GM18502 (cell line): ENCODE measurements around the gene PSME4.
"Not testable (repeated sequence)": the region's sequence is repeated elsewhere in the genome, so short reads cannot be mapped to it uniquely, and the experiment has no call there.

Source experiments
- ATAC-seq: cut with Tn5 transposase; IDR thresholded peaks from one replicate; pipeline ENCODE4 v1.9.1; 2021; ENCODE audit warnings: mild to moderate bottlenecking; ENCODE audit not compliant: unreplicated experiment, poor library complexity

Gene PSME4

GRCh38 chr2:53848062-53848461 lies 122.7 kb downstream of the PSME4 start:
- no peak for ATAC-seq

- ATAC-seq = no peak
Measured at GRCh38 chr2:53843595-53843994, 127.2 kb downstream of the PSME4 start.

- ATAC-seq = no peak
Measured at GRCh38 chr2:53842891-53843290, 127.9 kb downstream of the PSME4 start.

GRCh38 chr2:53841651-53842050 lies 129.1 kb downstream of the PSME4 start:
- ATAC-seq = not testable (repeated sequence)

- ATAC-seq = no peak
Measured at GRCh38 chr2:53840580-53840979, 130.2 kb downstream of the PSME4 start.

GRCh38 chr2:53829980-53830290 lies 140.9 kb downstream of the PSME4 start:
- ATAC-seq = not testable (repeated sequence)

- ATAC-seq = no peak
Measured at GRCh38 chr2:53829273-53829979, 141.4 kb downstream of the PSME4 start.

- ATAC-seq = no peak
Measured at GRCh38 chr2:53828331-53828730, 142.5 kb downstream of the PSME4 start.

GRCh38 chr2:53827398-53828175 lies 143.2 kb downstream of the PSME4 start:
- ATAC-seq = no peak

GRCh38 chr2:53826587-53827397 lies 144.0 kb downstream of the PSME4 start:
- ATAC-seq = no peak

- ATAC-seq = no peak
Measured at GRCh38 chr2:53826030-53826410, 144.8 kb downstream of the PSME4 start.

- ATAC-seq = not testable (repeated sequence)
Measured at GRCh38 chr2:53823639-53824038, 147.2 kb downstream of the PSME4 start.

GRCh38 chr2:53821810-53822209 lies 149.0 kb downstream of the PSME4 start:
- no peak for ATAC-seq

GRCh38 chr2:53820711-53821110 lies 150.1 kb downstream of the PSME4 start:
- no peak for ATAC-seq

GRCh38 chr2:53820048-53820447 lies 150.7 kb downstream of the PSME4 start:
- ATAC-seq = no peak

- ATAC-seq = no peak
Measured at GRCh38 chr2:53819634-53820033, 151.2 kb downstream of the PSME4 start.

- ATAC-seq = no peak
Measured at GRCh38 chr2:53818854-53819435, 151.8 kb downstream of the PSME4 start.
